ENCODE data around the gene TIGD4.
"Not testable (repeated sequence)": the region's sequence is repeated elsewhere in the genome, so short reads cannot be mapped to it uniquely, and the experiment has no call there.

- not testable (repeated sequence) for TF ChIP-seq CTCF (conservative IDR thresholded peaks at IDR 0.05; ENCODE audit: low read depth, low read length); EZH2 (IDR thresholded peaks at IDR 0.05; ENCODE audit: borderline replicate concordance, low read depth, low read length, poor library complexity, severe bottlenecking)
These were observed 14.3 kb downstream of the TIGD4 start for GRCh38 chr4:152765069-152765737.

All from A673 (cell line).